Naive thymus-derived CD4-positive, alpha-beta T cell (primary cell): ENCODE results near the gene FGF4. TPM values are rescaled to one million over a fixed set of nuclear protein-coding genes. Genes with fewer than 3 reads are reported as not detected.

ENCODE experiments used
- polyA plus RNA-seq, 2 donors: library from polyadenylated mRNA; unstranded; fragments of 300-500 nt; fragmentation: Illumina TruSeq; gene quantifications; one replicate each; pipeline ENCODE4 v1.2.3, GENCODE V29; 2021
- total RNA-seq, 6 experiments: library from RNA in 5 of 6; stranded (reverse) in 5 of 6; gene quantifications; 1 replicate in 5 of 6; 2 replicates in 1 of 6; pipeline ENCODE4 v1.2.3 and lab custom pipeline; 2021 to 2026

The FGF4 gene
- total and polyA plus RNA-seq, 7 experiments from 2014 or later = not detected

Other genes starting within 250 kb of the FGF4 start
- gene CCND1, start 134.2 kb downstream of the FGF4 start, total RNA-seq = 1 to 10 TPM in 2 of 5 experiments, under 1 TPM in 3; 0.35 to 4.0 (median 0.84) TPM
- gene CCND1, start 134.2 kb downstream of the FGF4 start, polyA plus RNA-seq = 1 to 10 TPM in 1 of 2 donors, under 1 TPM in 1; 0.26 to 4.9 TPM
- 10 to 100 TPM; 32.8 to 75.6 (median 55.1) TPM for gene LTO1, start 100.0 kb downstream of the FGF4 start, total RNA-seq
- gene LTO1, start 100.0 kb downstream of the FGF4 start, polyA plus RNA-seq = 10 to 100 TPM; 19.1 to 21.3 TPM
- gene FGF19, start 71.3 kb downstream of the FGF4 start, total RNA-seq = not detected
- gene FGF19, start 71.3 kb downstream of the FGF4 start, polyA plus RNA-seq = not detected
- gene FGF3, start 44.1 kb upstream of the FGF4 start, total RNA-seq = not detected
- gene FGF3, start 44.1 kb upstream of the FGF4 start, polyA plus RNA-seq = not detected